Right lobe of liver (tissue), 4 donors: Measurements from ENCODE around the gene ASTN1.

ENCODE experiments used
- POLR2A ChIP-seq: fragments of 450-650 bp; IDR thresholded peaks from one replicate; pipeline ENCODE4 v1.6.1; 2017; ENCODE audit warnings: antibody characterized with exemption, mild to moderate bottlenecking
- TF ChIP-seq, protein P1 (sequence below), 4 donors: fragments of 200-600 bp in 3 of 4; fragments of 450-650 bp in 1 of 4; IDR thresholded peaks; one replicate each; pipeline versions ENCODE4 v1.5.1 to v1.8.0; 2016 to 2022; ENCODE audit warnings: antibody characterized with exemption in 4 of 4, mild to moderate bottlenecking in 2 of 4
- donor health status: DM: no; HTN: no; CAD: no.
- donor health status: DM: no; HTN: no; CAD: no.
- donor health status: DM: no; HTN: yes; CAD: no.

DNA sequence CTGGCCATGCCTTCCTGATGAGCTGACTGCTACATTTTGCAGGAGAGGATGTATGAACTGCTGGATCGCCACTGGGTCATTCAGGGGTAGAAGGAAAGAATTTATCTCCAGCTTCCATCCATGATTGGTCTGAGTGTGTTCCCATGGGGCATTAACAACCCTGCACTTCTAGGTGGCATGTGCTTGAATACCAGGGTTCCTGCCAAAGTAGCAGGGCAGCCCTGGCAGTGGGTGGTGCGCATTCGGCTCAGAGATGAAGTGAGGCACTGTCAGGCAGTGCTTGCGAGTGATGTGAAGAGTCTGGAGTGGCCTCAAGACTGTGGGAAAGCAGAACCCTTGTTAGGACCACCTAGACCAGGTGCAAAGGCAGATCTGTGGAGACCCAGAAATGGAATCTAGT lies 294.9 kb downstream of the ASTN1 start:
- no peak for TF ChIP-seq POLR2A
- TF ChIP-seq, protein P1, sequence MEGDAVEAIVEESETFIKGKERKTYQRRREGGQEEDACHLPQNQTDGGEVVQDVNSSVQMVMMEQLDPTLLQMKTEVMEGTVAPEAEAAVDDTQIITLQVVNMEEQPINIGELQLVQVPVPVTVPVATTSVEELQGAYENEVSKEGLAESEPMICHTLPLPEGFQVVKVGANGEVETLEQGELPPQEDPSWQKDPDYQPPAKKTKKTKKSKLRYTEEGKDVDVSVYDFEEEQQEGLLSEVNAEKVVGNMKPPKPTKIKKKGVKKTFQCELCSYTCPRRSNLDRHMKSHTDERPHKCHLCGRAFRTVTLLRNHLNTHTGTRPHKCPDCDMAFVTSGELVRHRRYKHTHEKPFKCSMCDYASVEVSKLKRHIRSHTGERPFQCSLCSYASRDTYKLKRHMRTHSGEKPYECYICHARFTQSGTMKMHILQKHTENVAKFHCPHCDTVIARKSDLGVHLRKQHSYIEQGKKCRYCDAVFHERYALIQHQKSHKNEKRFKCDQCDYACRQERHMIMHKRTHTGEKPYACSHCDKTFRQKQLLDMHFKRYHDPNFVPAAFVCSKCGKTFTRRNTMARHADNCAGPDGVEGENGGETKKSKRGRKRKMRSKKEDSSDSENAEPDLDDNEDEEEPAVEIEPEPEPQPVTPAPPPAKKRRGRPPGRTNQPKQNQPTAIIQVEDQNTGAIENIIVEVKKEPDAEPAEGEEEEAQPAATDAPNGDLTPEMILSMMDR (IDR thresholded peaks at IDR 0.05): no peak
